ENCODE data around the gene VIL1. TPM values are rescaled to one million over a fixed set of nuclear protein-coding genes. Genes with fewer than 3 reads are reported as not detected.

VIL1 gene
- total RNA-seq, 1 experiment from 2014 or later: 0.26 TPM

DNA sequence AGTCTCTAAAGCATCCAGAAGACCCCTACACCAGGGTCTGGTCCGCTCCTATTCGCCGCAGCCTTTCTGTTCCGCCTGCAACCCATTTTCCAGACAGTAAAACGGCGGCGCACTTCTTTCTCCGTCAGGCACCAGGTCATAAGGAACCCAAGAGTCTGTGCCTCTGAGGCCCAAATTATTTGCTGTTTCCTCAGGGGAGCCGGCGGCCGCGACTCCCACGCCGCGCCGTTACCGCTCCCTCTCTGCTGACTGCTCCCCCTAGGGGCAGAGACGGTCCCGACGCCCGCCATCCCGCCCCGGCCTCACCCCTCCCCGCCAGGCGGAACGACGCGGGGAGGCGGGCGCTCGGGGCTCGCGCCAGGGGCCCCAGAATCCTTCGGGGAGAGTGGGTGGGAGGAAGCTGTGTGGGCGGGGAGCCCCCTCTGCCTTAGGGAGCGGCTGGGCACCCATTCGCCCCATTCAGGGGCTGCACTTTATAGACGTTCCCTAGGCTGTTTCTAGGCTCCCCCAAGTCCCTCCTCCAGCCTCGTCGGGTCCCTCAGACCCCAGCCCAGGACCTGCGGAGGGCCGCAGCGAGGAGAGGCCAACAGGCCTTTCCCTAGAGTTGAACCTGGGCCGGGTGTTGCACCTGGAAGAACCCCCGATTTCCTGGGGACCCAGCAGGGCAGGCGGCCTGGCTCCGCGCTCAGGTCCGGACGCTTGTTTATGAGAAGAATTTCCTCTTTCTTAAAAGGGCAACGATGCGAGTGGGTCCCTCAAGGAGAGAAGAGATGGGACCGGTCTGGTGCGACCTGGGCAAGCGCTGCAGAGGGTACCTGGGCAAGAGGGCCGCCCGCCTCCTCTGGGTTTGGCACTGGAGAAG lies 22.9 kb upstream of the VIL1 start:
- 0 out of 2 replicates have a peak, but pooled peaks have one; percentile 29 for TF ChIP-seq EZH2phosphoT487 (IDR thresholded peaks at IDR 0.05; ENCODE audit: borderline replicate concordance, low read length)
- TF ChIP-seq, protein P1, sequence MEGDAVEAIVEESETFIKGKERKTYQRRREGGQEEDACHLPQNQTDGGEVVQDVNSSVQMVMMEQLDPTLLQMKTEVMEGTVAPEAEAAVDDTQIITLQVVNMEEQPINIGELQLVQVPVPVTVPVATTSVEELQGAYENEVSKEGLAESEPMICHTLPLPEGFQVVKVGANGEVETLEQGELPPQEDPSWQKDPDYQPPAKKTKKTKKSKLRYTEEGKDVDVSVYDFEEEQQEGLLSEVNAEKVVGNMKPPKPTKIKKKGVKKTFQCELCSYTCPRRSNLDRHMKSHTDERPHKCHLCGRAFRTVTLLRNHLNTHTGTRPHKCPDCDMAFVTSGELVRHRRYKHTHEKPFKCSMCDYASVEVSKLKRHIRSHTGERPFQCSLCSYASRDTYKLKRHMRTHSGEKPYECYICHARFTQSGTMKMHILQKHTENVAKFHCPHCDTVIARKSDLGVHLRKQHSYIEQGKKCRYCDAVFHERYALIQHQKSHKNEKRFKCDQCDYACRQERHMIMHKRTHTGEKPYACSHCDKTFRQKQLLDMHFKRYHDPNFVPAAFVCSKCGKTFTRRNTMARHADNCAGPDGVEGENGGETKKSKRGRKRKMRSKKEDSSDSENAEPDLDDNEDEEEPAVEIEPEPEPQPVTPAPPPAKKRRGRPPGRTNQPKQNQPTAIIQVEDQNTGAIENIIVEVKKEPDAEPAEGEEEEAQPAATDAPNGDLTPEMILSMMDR (conservative IDR thresholded peaks at IDR 0.05; ENCODE audit: low read depth, low read length): peak; percentile 87
- no peak for TF ChIP-seq EZH2 (IDR thresholded peaks at IDR 0.05; ENCODE audit: low read length, unreplicated experiment)
- Histone ChIP-seq H4K20me1 (ENCODE audit: low read length) (no peaks in the 10 kb centered on the region), H3K27ac (ENCODE audit: low read length) (peak overlapping the region; percentile 93), H3F3A (ENCODE audit: low read length, unreplicated experiment) (peaks cover 8% of the 10 kb centered on the region), H3K36me3 (ENCODE audit: low read depth, low read length) (no peaks in the 10 kb centered on the region), H3K27me3 (ENCODE audit: low read length) (no peaks in the 10 kb centered on the region), H2AFZ (ENCODE audit: low read length) (peak overlapping the region; percentile 97), H3K9me2 (replicated peaks; ENCODE audit: low read length) (no peaks in the 10 kb centered on the region), H3K4me3 (ENCODE audit: low read length) (peak overlapping the region; percentile 80), H3K4me1 (ENCODE audit: insufficient read depth, low read length) (peaks cover 33% of the 10 kb centered on the region), H3K9ac (ENCODE audit: low read length) (peak overlapping the region; percentile 83), H3K9me3 (ENCODE audit: low read length) (no peaks in the 10 kb centered on the region), H3K4me2 (ENCODE audit: low read length) (peak overlapping the region; percentile 98), H3K79me2 (ENCODE audit: low read length) (peaks cover 31% of the 10 kb centered on the region)
- ChIA-PET CTCF (interaction anchor here (0.5 to 1.2 kb wide), 10 partner anchors 9 to 266 kb away, joined by 3 to 16 read pairs (median 4); partner anchors contain the start of genes AAMP and PNKD), POLR2A (ENCODE audit: unreplicated experiment) (no interaction called here)
- DNase-seq: peak; percentile 97
- peak; percentile 41 for ATAC-seq
- intact Hi-C loops (cut with micrococcal nuclease): loop anchor here (1.0 to 5.0 kb wide), 6 partner anchors 40 to 210 kb away; partner anchors contain the start of genes CATIP, CNOT9 and USP37
- BruUV-seq (replicated peaks): no TSS peak

DNA sequence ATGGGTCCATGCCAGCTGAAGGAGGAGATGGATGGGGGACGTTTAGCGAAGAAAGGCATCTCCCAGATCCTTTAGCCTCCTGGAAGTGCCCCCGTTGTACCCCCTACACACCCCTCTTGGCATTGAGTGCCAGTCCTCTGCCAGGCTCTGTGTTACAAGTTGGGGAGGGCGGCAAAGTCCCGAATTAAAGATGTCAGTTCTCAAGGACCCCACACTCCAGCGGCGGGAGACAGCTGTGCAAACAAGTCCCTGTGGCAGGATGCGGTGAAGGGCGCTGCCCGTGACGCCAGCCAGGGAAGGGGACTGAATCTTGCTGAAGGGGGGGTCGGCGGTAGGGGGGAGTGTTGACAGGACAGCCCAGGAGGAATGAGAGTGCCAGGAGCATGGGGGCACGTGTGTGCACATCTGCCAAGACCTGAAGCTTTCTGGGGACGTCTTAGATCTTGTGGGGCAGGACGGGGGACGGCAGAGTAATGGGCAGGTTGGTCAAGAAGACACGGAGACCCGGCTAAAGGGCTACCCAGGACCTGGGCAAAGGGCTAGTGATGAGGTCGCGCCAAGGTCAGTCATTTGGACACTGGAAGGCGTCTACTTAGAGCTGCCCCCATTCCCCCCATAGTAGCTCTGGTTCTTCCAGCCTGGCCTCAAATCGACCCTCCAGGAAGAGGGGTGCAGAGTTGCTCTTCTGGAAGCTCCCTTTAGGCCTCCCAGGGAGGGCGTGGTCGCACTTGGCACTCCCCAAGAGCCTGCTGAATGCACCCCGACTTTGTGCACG lies 22.0 kb upstream of the VIL1 start:
- H4K20me1 ChIP-seq (ENCODE audit: low read length): no peaks in the 10 kb centered on the region
- DNase-seq (peak; percentile 77), ATAC-seq (peak; percentile 7)
- ChIA-PET POLR2A (ENCODE audit: unreplicated experiment) (interaction anchor here (0.7 kb wide), 1 partner anchor 906 kb away, joined by 3 read pairs; no protein-coding TSS in a partner anchor), CTCF (interaction anchor here (0.5 to 1.2 kb wide), 10 partner anchors 8 to 267 kb away, joined by 3 to 16 read pairs (median 4); partner anchors contain the start of genes AAMP and PNKD)
- no TSS peak for BruUV-seq (replicated peaks)
- no peaks in the 10 kb centered on the region for H3K9me3 ChIP-seq (ENCODE audit: low read length)
- peak overlapping the region; percentile 80 for H3K4me3 ChIP-seq (ENCODE audit: low read length)
- peaks cover 8% of the 10 kb centered on the region for H3F3A ChIP-seq (ENCODE audit: low read length, unreplicated experiment)
- peaks cover 39% of the 10 kb centered on the region for H3K79me2 ChIP-seq (ENCODE audit: low read length)
- TF ChIP-seq EZH2phosphoT487 (IDR thresholded peaks at IDR 0.05; ENCODE audit: borderline replicate concordance, low read length): peak; percentile 63; the same call in 1 of the 2 replicates
- TF ChIP-seq, protein P1 (conservative IDR thresholded peaks at IDR 0.05; ENCODE audit: low read depth, low read length): no peak
- intact Hi-C loops (cut with micrococcal nuclease): loop anchor here (1.0 to 5.0 kb wide), 6 partner anchors 41 to 211 kb away; partner anchors contain the start of genes CATIP, CNOT9 and USP37
- H2AFZ ChIP-seq (ENCODE audit: low read length): peak overlapping the region; percentile 97
- H3K9me2 ChIP-seq (replicated peaks; ENCODE audit: low read length): no peaks in the 10 kb centered on the region
- no peaks in the 10 kb centered on the region for H3K27me3 ChIP-seq (ENCODE audit: low read length)
- no peaks in the 10 kb centered on the region for H3K36me3 ChIP-seq (ENCODE audit: low read depth, low read length)
- peak overlapping the region; percentile 98 for H3K4me2 ChIP-seq (ENCODE audit: low read length)
- H3K9ac ChIP-seq (ENCODE audit: low read length): peak overlapping the region; percentile 83
- H3K4me1 ChIP-seq (ENCODE audit: insufficient read depth, low read length): peaks cover 39% of the 10 kb centered on the region
- peak overlapping the region; percentile 93 for H3K27ac ChIP-seq (ENCODE audit: low read length)
